Fibroblast of lung (primary cell): ENCODE results near the gene DOCK3.
"Not testable (repeated sequence)": the region's sequence is repeated elsewhere in the genome, so short reads cannot be mapped to it uniquely, and the experiment has no call there.

Experiments
- CTCF ChIP-seq, 2 donors: IDR thresholded peaks in 1 of 2; conservative IDR thresholded peaks in 1 of 2; 1 replicate in 1 of 2; 2 replicates in 1 of 2; pipeline ENCODE4 v1.5.1; 2011 to 2012; ENCODE audit warnings: low read length in 2 of 2, control low read depth in 1 of 2, inconsistent platforms in 1 of 2, low read depth in 1 of 2, mild to moderate bottlenecking in 1 of 2
- EZH2 ChIP-seq: IDR thresholded peaks from 2 replicates; pipeline ENCODE4 v1.5.1; 2012; ENCODE audit warnings: low read length, control low read depth, mild to moderate bottlenecking; ENCODE audit errors: missing control alignments

- not testable (repeated sequence) for TF ChIP-seq CTCF (conservative IDR thresholded peaks at IDR 0.05 in 1 of 2, IDR thresholded peaks at IDR 0.05 in 1 of 2; ENCODE audit: low read depth in 1 of 2, low read length in 2 of 2); EZH2
These were observed 633.3 kb downstream of the DOCK3 start for GRCh38 chr3:51307945-51308607.
